Activated CD4-positive, alpha-beta memory T cell treated with anti-CD3 and anti-CD28 coated beads for 36 hours (primary cell): ENCODE measurements around the gene KIF1C. TPM values are rescaled to one million over a fixed set of nuclear protein-coding genes. Genes with fewer than 3 reads are reported as not detected.
"Not testable (repeated sequence)": the region's sequence is repeated elsewhere in the genome, so short reads cannot be mapped to it uniquely, and the experiment has no call there.

Experiments
- CTCF ChIA-PET: fragments of 350-600 bp; sonication (Branson Sonifier 250); formaldehyde crosslinking; loops from one replicate; lab custom pipeline; 2021; ENCODE audit warnings: antibody characterized with exemption, inconsistent platforms; lab: Charles Lee
- POLR2A ChIA-PET: fragments of 350-600 bp; sonication (Branson Sonifier 250); formaldehyde crosslinking; loops from one replicate; lab custom pipeline; 2021; ENCODE audit warnings: antibody characterized with exemption; lab: Charles Lee
- DNase-seq: peaks from one replicate; pipeline ENCODE4 v3.0.0-alpha.2; 2020
- H3K27ac Mint-ChIP-seq: one replicate; pipeline ENCODE4 v1.8.0; 2021; ENCODE audit warnings: mixed read lengths
- H3K27me3 Mint-ChIP-seq: one replicate; pipeline ENCODE4 v1.8.0; 2021; ENCODE audit warnings: mixed read lengths
- H3K36me3 Mint-ChIP-seq: one replicate; pipeline ENCODE4 v1.8.0; 2021; ENCODE audit warnings: mixed read lengths
- H3K4me1 Mint-ChIP-seq: one replicate; pipeline ENCODE4 v1.8.0; 2021; ENCODE audit warnings: low read depth, mixed read lengths
- H3K4me3 Mint-ChIP-seq: one replicate; pipeline ENCODE4 v1.8.0; 2021; ENCODE audit warnings: mild to moderate bottlenecking, mixed read lengths
- H3K9me3 Mint-ChIP-seq: one replicate; pipeline ENCODE4 v1.8.0; 2021; ENCODE audit warnings: mixed read lengths
- intact Hi-C: fragments of 100-400 bp; cut with micrococcal nuclease; formaldehyde crosslinking; loops from one replicate; pipeline ENCODE4 v1.15.1; 2023
- total RNA-seq, 2 experiments: library from RNA; stranded (reverse); gene quantifications; one replicate each; pipeline ENCODE4 v1.2.3, GENCODE V29; 2021

The KIF1C gene
- total RNA-seq, 2 experiments from 2014 or later = 43.9 to 48.8 TPM

- H3K9me3 Mint-ChIP-seq = no peaks in the 10 kb centered on the region
- CTCF ChIA-PET = interaction anchor here (0.6 to 3.7 kb wide), 3 partner anchors 14 to 136 kb away, joined by 3 to 10 read pairs (median 4); no protein-coding TSS in a partner anchor
- POLR2A ChIA-PET = no interaction called here
- intact Hi-C loops = loop anchor here (1.0 kb wide), 1 partner anchor 16 kb away; no protein-coding TSS in a partner anchor
- H3K4me3 Mint-ChIP-seq = no peak overlapping the region
- no peak for DNase-seq
- no peaks in the 10 kb centered on the region for H3K27me3 Mint-ChIP-seq
- peak overlapping the region; percentile 77 for H3K27ac Mint-ChIP-seq
- peaks cover 2% of the 10 kb centered on the region for H3K36me3 Mint-ChIP-seq
- H3K4me1 Mint-ChIP-seq = peaks cover 54% of the 10 kb centered on the region
Measured at GRCh38 chr17:5047446-5047845, 49.7 kb downstream of the KIF1C start.

- ChIA-PET POLR2A (interaction anchor here (0.5 to 1.6 kb wide), 2 partner anchors 14 to 79 kb away, joined by 3 to 5 read pairs; partner anchors contain the start of gene SLC52A1), CTCF (interaction anchor here (0.9 to 3.7 kb wide), 4 partner anchors 14 to 19 kb away, joined by 3 to 11 read pairs (median 7); no protein-coding TSS in a partner anchor)
- intact Hi-C loops = no loop called here
- Mint-ChIP-seq H3K9me3 (no peaks in the 10 kb centered on the region), H3K4me3 (no peak overlapping the region), H3K27me3 (no peaks in the 10 kb centered on the region), H3K4me1 (peaks cover 41% of the 10 kb centered on the region), H3K27ac (peak overlapping the region; percentile 78), H3K36me3 (no peaks in the 10 kb centered on the region)
- DNase-seq = peak; percentile 76
Measured at GRCh38 chr17:5049314-5049841, 51.6 kb downstream of the KIF1C start.

- intact Hi-C loops = no loop called here
- H3K4me3 Mint-ChIP-seq = no peak overlapping the region
- peaks cover 34% of the 10 kb centered on the region for H3K4me1 Mint-ChIP-seq
- no peaks in the 10 kb centered on the region for H3K36me3 Mint-ChIP-seq
- POLR2A ChIA-PET = interaction anchor here (1.6 kb wide), 1 partner anchor 80 kb away, joined by 5 read pairs; no protein-coding TSS in a partner anchor
- no peaks in the 10 kb centered on the region for H3K27me3 Mint-ChIP-seq
- DNase-seq = no peak
- H3K27ac Mint-ChIP-seq = no peak overlapping the region
- no peaks in the 10 kb centered on the region for H3K9me3 Mint-ChIP-seq
- CTCF ChIA-PET = interaction anchor here (0.9 to 3.7 kb wide), 3 partner anchors 13 to 20 kb away, joined by 3 to 11 read pairs (median 10); no protein-coding TSS in a partner anchor
Measured at GRCh38 chr17:5050278-5050677, 52.5 kb downstream of the KIF1C start.

- H3K9me3 Mint-ChIP-seq = no peaks in the 10 kb centered on the region
- POLR2A ChIA-PET = no interaction called here
- CTCF ChIA-PET = no interaction called here
- H3K27ac Mint-ChIP-seq = no peak overlapping the region
- no peaks in the 10 kb centered on the region for H3K4me1 Mint-ChIP-seq
- H3K36me3 Mint-ChIP-seq = no peaks in the 10 kb centered on the region
- H3K4me3 Mint-ChIP-seq = no peak overlapping the region
- intact Hi-C loops = no loop called here
- no peak for DNase-seq
- no peaks in the 10 kb centered on the region for H3K27me3 Mint-ChIP-seq
Measured at GRCh38 chr17:5055543-5055942, 57.8 kb downstream of the KIF1C start.

GRCh38 chr17:5065227-5065744 is 67.5 kb downstream of the KIF1C start:
- Mint-ChIP-seq H3K4me1 (peaks cover 9% of the 10 kb centered on the region), H3K4me3 (no peak overlapping the region), H3K36me3 (no peaks in the 10 kb centered on the region), H3K27ac (no peak overlapping the region), H3K27me3 (no peaks in the 10 kb centered on the region), H3K9me3 (no peaks in the 10 kb centered on the region)
- DNase-seq = no peak
- intact Hi-C loops = no loop called here
- POLR2A ChIA-PET = no interaction called here
- CTCF ChIA-PET = interaction anchor here (4.1 to 5.2 kb wide), 2 partner anchors 36 to 86 kb away, joined by 57 to 74 read pairs; no protein-coding TSS in a partner anchor

- intact Hi-C loops = no loop called here
Measured at GRCh38 chr17:5068236-5068635, 70.5 kb downstream of the KIF1C start.

GRCh38 chr17:5069724-5070123 is 72.0 kb downstream of the KIF1C start:
- Mint-ChIP-seq H3K4me1 (no peaks in the 10 kb centered on the region), H3K4me3 (no peak overlapping the region), H3K9me3 (no peaks in the 10 kb centered on the region), H3K27me3 (no peaks in the 10 kb centered on the region), H3K27ac (no peak overlapping the region), H3K36me3 (no peaks in the 10 kb centered on the region)
- ChIA-PET CTCF (no interaction called here), POLR2A (no interaction called here)
- no peak for DNase-seq
- intact Hi-C loops = no loop called here

More at GRCh38 chr17:5068236-5068635, 70.5 kb downstream of the KIF1C start:
- Mint-ChIP-seq H3K27ac (no peak overlapping the region), H3K4me1 (peaks cover under 1% of the 10 kb centered on the region), H3K9me3 (no peaks in the 10 kb centered on the region), H3K36me3 (no peaks in the 10 kb centered on the region), H3K4me3 (no peak overlapping the region), H3K27me3 (no peaks in the 10 kb centered on the region)
- ChIA-PET POLR2A (no interaction called here), CTCF (interaction anchor here (1.1 to 1.9 kb wide), 2 partner anchors 37 to 159 kb away, joined by 4 read pairs; no protein-coding TSS in a partner anchor)
- DNase-seq = no peak

- H3K27me3 Mint-ChIP-seq, H3K27ac Mint-ChIP-seq, DNase-seq, H3K36me3 Mint-ChIP-seq, CTCF ChIA-PET, intact Hi-C loops, H3K4me3 Mint-ChIP-seq, POLR2A ChIA-PET, H3K9me3 Mint-ChIP-seq: not testable (repeated sequence)
- H3K4me1 Mint-ChIP-seq = peaks cover 19% of the 10 kb centered on the region
Measured at GRCh38 chr17:5075472-5075871, 77.7 kb downstream of the KIF1C start.

- H3K27me3 Mint-ChIP-seq = not testable (repeated sequence)
- H3K27ac Mint-ChIP-seq = peak overlapping the region; percentile 87
Measured at GRCh38 chr17:5077275-5077674, 79.5 kb downstream of the KIF1C start.

GRCh38 chr17:5077781-5078105 is 80.0 kb downstream of the KIF1C start:
- intact Hi-C loops = no loop called here

More at GRCh38 chr17:5077275-5077674, 79.5 kb downstream of the KIF1C start:
- POLR2A ChIA-PET = interaction anchor here (0.5 to 1.7 kb wide), 2 partner anchors 80 to 81 kb away, joined by 3 to 5 read pairs; partner anchors contain the start of genes INCA1 and KIF1C
- Mint-ChIP-seq H3K4me3 (peak overlapping the region; percentile 70), H3K4me1 (peaks cover 25% of the 10 kb centered on the region)
- DNase-seq, intact Hi-C loops, H3K9me3 Mint-ChIP-seq, H3K36me3 Mint-ChIP-seq: not testable (repeated sequence)
- CTCF ChIA-PET = interaction anchor here (1.6 kb wide), 1 partner anchor 111 kb away, joined by 3 read pairs; no protein-coding TSS in a partner anchor

More at GRCh38 chr17:5077781-5078105, 80.0 kb downstream of the KIF1C start:
- Mint-ChIP-seq H3K27me3 (no peaks in the 10 kb centered on the region), H3K9me3 (no peaks in the 10 kb centered on the region), H3K27ac (peak overlapping the region; percentile 87), H3K36me3 (peaks cover 2% of the 10 kb centered on the region), H3K4me1 (peaks cover 25% of the 10 kb centered on the region), H3K4me3 (peak overlapping the region; percentile 70)
- ChIA-PET CTCF (interaction anchor here (1.1 to 1.6 kb wide), 3 partner anchors 46 to 111 kb away, joined by 3 to 5 read pairs (median 3); partner anchors contain the start of gene CAMTA2), POLR2A (interaction anchor here (0.5 to 1.7 kb wide), 2 partner anchors 80 kb away, joined by 3 to 5 read pairs; partner anchors contain the start of genes INCA1 and KIF1C)
- no peak for DNase-seq
